GM12873 (cell line): Measurements from ENCODE around the gene INAVA.

Experiments
- CTCF ChIP-seq: IDR thresholded peaks from 2 replicates; pipeline ENCODE4 v1.5.1; 2012; ENCODE audit warnings: low read depth, mild to moderate bottlenecking, moderate library complexity, low read length, control low read depth; ENCODE audit not compliant: insufficient read depth; ENCODE audit errors: missing control alignments

INAVA gene

GRCh38 chr1:200916152-200916551 is 21.5 kb downstream of the INAVA start:
- peak; percentile 33 for TF ChIP-seq CTCF

GRCh38 chr1:200916681-200917080 is 22.0 kb downstream of the INAVA start:
- no peak for TF ChIP-seq CTCF

- no peak for TF ChIP-seq CTCF
These were observed 22.7 kb downstream of the INAVA start for GRCh38 chr1:200917291-200917817.

- no peak for TF ChIP-seq CTCF
These were observed 23.3 kb downstream of the INAVA start for GRCh38 chr1:200918006-200918405.

GRCh38 chr1:200919386-200919785 is 24.7 kb downstream of the INAVA start:
- TF ChIP-seq CTCF, result no peak

- TF ChIP-seq CTCF, result no peak
These were observed 26.9 kb downstream of the INAVA start for GRCh38 chr1:200921571-200922110.

GRCh38 chr1:200922406-200922805 is 27.7 kb downstream of the INAVA start:
- TF ChIP-seq CTCF, result no peak

GRCh38 chr1:200923601-200924000 is 28.9 kb downstream of the INAVA start:
- TF ChIP-seq CTCF, result no peak
